Loucy (cell line): ENCODE measurements around the gene FCHSD2.

ENCODE experiments used
- CTCF ChIP-seq: fragments of 200-600 bp; sonication (generic); conservative IDR thresholded peaks from 2 replicates; pipeline ENCODE4 v1.5.1; 2014; ENCODE audit warnings: mild to moderate bottlenecking, antibody characterized with exemption, low read length
- EZH2phosphoT487 ChIP-seq: fragments of 200-600 bp; IDR thresholded peaks from 2 replicates; pipeline ENCODE4 v1.6.1; 2018; ENCODE audit warnings: antibody characterized with exemption, mild to moderate bottlenecking, moderate library complexity, borderline replicate concordance

- TF ChIP-seq EZH2phosphoT487 (no peak), CTCF (no peak)
These were observed 10.2 kb upstream of the FCHSD2 start for GRCh38 chr11:73152086-73152853.
